Heart left ventricle (tissue), 16 donors: ENCODE results near the gene USP46. TPM values are rescaled to one million over a fixed set of nuclear protein-coding genes. Genes with fewer than 3 reads are reported as not detected.
A peak's percentile ranks its signal among the peaks of the same experiment; 100 is the strongest.

Experiments
- ATAC-seq, 4 donors: fragments of 200-7000 bp; cut with Tn5 transposase; one replicate each; pipeline ENCODE4 v1.9.1; 2020 to 2022; ENCODE audit warnings: moderate library complexity in 4 of 4, mild to moderate bottlenecking in 3 of 4, moderate number of reproducible peaks in 1 of 4
- DNase-seq, 5 donors: peaks; one replicate each; pipeline ENCODE4 v3.0.0-alpha.2; 2020
- H3K27ac ChIP-seq, 12 donors: fragments of 200-600 bp; sonication (generic) in 4 of 12; one replicate each; pipeline versions ENCODE4 v1.5.0 to v1.8.0; 2016 to 2022; ENCODE audit warnings: mild to moderate bottlenecking in 2 of 12
- H3K27me3 ChIP-seq, 9 donors: fragments of 200-600 bp; sonication (generic) in 2 of 9; one replicate each; pipeline versions ENCODE4 v1.5.1 to v1.8.0; 2016 to 2022; ENCODE audit warnings: mild to moderate bottlenecking in 3 of 9
- H3K36me3 ChIP-seq, 9 donors: fragments of 200-600 bp; sonication (generic) in 2 of 9; one replicate each; pipeline versions ENCODE4 v1.5.0 to v1.8.0; 2018 to 2022; ENCODE audit warnings: mild to moderate bottlenecking in 2 of 9
- H3K4me1 ChIP-seq, 12 donors: fragments of 200-600 bp; sonication (generic) in 4 of 12; one replicate each; pipeline versions ENCODE4 v1.5.0 to v1.8.0; 2016 to 2022; ENCODE audit warnings: mild to moderate bottlenecking in 3 of 12
- H3K4me3 ChIP-seq, 12 donors: fragments of 200-600 bp; sonication (generic) in 4 of 12; one replicate each; pipeline versions ENCODE4 v1.5.0 to v1.8.0; 2017 to 2022; ENCODE audit warnings: mild to moderate bottlenecking in 9 of 12, moderate library complexity in 4 of 12
- H3K9me3 ChIP-seq, 12 donors: fragments of 200-600 bp; sonication (generic) in 4 of 12; one replicate each; pipeline versions ENCODE4 v1.5.0 to v1.8.0; 2016 to 2022; ENCODE audit warnings: mild to moderate bottlenecking in 1 of 12
- CTCF ChIP-seq, 12 donors: fragments of 200-600 bp; sonication (generic) in 4 of 12; IDR thresholded peaks; one replicate each; pipeline versions ENCODE4 v1.5.0 to v1.8.0; 2018 to 2022; ENCODE audit warnings: antibody characterized with exemption in 12 of 12, mild to moderate bottlenecking in 5 of 12
- POLR2A ChIP-seq, 2 donors: fragments of 450-650 bp; IDR thresholded peaks; one replicate each; pipeline ENCODE4 v1.6.1; 2017; ENCODE audit warnings: antibody characterized with exemption in 2 of 2, mild to moderate bottlenecking in 2 of 2, moderate library complexity in 2 of 2
- WGBS, 4 donors: extraction: QIAGEN DNeasy Blood & Tissue Kit in 2 of 4; methylation state at CpG; one replicate each; pipeline versions ENCODE4 v1.1.5 to v1.1.7; 2013 to 2018; 5-methylcytosine and 5-hydroxymethylcytosine counted together
- intact Hi-C, 10 donors: fragments of 100-400 bp; cut with DNase I; formaldehyde crosslinking; loops; one replicate each; pipeline versions ENCODE4 v1.11.1 to v1.14.2; 2022
- polyA plus RNA-seq, 2 donors: library from polyadenylated mRNA; stranded (reverse); fragments of 200-250 nt; gene quantifications; one replicate each; pipeline ENCODE4 v1.2.3, GENCODE V29; 2013
- total RNA-seq, 9 donors: library from RNA; depleted of rRNA in 2 of 9; stranded (reverse); fragments of >200 nt in 2 of 9; fragmentation: NEBNext Ultra II Directional in 3 of 9; extraction: Animal tissue kit (Norgen Biotek cat#: 25700) in 3 of 9; gene quantifications; one replicate each; pipeline versions ENCODE4 v1.1.0 to v1.2.4, GENCODE V29; 2016 to 2023
- donor health status: ischemic (EF 13 %, LVEDD 7.1; RV severe dilation, severe dysfunction).
- donor health status: healthy with polysubstance abuse.
- donor health status: DM: no; HTN: yes; CAD: no.
- donor health status: DM: no; HTN: no; CAD: no.
- donor health status: ischemic (EF 25% LVEDD 6.9; RV normal size, moderate dysfunction).
- donor health status: ischemic (EF 25% LVEDD 5.7; RV mildly dilated, moderate dysfunction).
- donor health status: healthy.
- donor health status: DM: yes; HTN: yes; CAD: no.
- donor health status: ischemic (EF 35%, LVEDD 5.7; RV mildly dilated, moderate dysfunction).
- donor health status: nonischemic (EF 11% LVEDD 7.7; RV severe dilation, severe dysfunction).
- donor health status: DM: yes; HTN: yes; CAD: no.
- donor health status: PGD.
- donor health status: ischemic (EF 29% LVEDD 5.4; RV normal size, mild dysfunction).
- donor health status: nonischemic (EF 23%, LVEDD 6.1; RV moderate dilation, normal function).

USP46 gene
- total and polyA plus RNA-seq, 11 donors, result 6.1 to 111 (median 62.9) TPM

DNA sequence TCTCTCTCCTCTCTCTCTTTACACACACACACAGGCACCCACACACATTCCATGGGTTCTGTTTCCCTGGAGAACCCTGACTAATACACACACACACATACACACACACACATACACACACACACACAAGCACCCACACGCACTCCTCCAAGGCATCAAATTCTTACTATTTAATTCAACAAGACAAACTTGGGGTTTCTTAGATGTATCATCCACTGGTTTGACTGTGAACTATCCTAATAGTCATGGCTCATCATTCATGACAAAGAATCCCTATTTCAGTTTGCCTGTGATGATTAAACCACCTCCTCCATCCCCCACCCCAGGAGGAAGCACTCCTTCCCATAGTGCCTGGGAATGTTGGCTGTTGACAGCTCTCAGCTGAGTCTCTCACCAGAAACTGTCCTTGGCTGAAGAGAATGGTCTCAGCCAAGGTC is 98.2 kb downstream of the USP46 start:
- intact Hi-C loops, result no loop called here
- no peak overlapping the region for H3K4me3 ChIP-seq
- no peak for DNase-seq
- no peak overlapping the region for H3K27ac ChIP-seq
- peaks cover 0 to 12% (median 0%) of the 10 kb centered on the region in 12 donors for H3K4me1 ChIP-seq
- WGBS, 4 donors, result 72 to 89% (median 88%) methylated on average over 1 of the region's 1 CpG
- no peaks in the 10 kb centered on the region for H3K27me3 ChIP-seq
- no peaks in the 10 kb centered on the region for H3K36me3 ChIP-seq
- H3K9me3 ChIP-seq, result no peaks in the 10 kb centered on the region
- no peak for TF ChIP-seq POLR2A (IDR thresholded peaks at IDR 0.05)
- no peak for TF ChIP-seq CTCF (IDR thresholded peaks at IDR 0.05)
- peak in 2 of 4 donors; percentile 45 to 60 for ATAC-seq

DNA sequence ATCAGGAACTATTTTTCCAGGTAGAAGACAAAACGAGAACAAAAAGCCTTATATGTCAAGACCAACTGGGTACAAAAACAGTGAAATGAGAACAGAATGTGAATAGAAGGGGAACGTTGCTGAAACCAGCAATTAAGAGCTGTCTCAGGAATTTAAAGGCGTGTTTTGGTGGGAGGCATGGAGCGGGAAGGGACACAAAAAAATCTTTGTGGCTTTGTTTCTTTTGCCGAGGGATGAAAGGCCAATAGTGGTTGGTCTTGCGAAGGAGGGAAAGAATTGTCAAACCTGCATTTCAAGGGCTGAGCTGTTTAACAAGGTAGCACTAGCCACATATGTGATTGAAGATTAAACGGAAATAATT is 103.8 kb downstream of the USP46 start:
- no peak for ATAC-seq
- peak overlapping the region in 1 of 12 donors; percentile 3 for H3K27ac ChIP-seq
- 57 to 74% (median 68%) methylated on average over 7 of the region's 7 CpGs for WGBS, 4 donors

DNA sequence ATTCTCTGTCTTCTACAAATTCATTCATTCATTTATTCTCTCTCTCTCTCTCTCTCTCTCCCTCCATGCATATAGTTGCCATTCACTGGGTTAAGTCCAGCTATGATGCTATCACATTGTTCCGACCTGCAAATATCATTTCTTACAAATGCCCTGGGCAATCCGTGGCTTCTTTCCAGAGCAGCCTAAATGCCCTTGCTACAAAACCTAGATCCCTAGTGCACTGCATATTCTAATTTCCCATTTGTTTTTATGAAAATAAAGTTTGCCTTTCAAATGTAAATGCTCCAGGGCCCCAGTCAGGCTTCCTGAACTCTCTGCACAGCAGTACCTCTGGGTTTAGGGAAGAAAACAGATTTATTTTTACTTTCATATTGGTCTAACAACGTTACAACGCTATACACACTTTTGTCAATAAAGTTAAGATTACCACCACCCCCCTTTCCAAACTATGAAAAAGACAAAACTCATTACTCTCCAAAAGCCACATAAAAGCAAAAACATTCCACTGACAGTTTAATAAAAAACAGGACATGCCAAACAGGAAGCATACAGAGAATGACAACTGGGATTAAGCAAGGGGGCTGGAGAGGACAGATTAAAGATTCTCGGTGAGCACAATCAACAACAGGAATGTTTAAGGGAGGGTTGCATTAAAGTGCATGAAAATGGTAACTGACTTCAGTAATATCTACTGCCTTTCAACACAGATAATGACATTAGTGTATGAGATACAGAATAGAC is 104.3 kb downstream of the USP46 start:
- WGBS, 4 donors, result 22 to 27% (median 25%) methylated on average over 5 of the region's 5 CpGs
- TF ChIP-seq CTCF (IDR thresholded peaks at IDR 0.05) (no peak), POLR2A (IDR thresholded peaks at IDR 0.05) (no peak)
- no peaks in the 10 kb centered on the region for H3K27me3 ChIP-seq
- H3K4me1 ChIP-seq, result peaks cover 0 to 18% (median 3%) of the 10 kb centered on the region in 12 donors
- H3K27ac ChIP-seq, result peak overlapping the region in 2 of 12 donors; percentile 3 to 4
- no peaks in the 10 kb centered on the region for H3K36me3 ChIP-seq
- intact Hi-C loops, result loop anchor here in 5 of 10 donors (5.0 to 10.0 kb wide), 4 partner anchors 33 to 320 kb away; partner anchors contain the start of genes RASL11B (in 2 of the 5) and USP46 (in 1 of the 5)
- ATAC-seq (peak in 1 of 4 donors; percentile 26), DNase-seq (no peak)
- no peak overlapping the region for H3K4me3 ChIP-seq
- no peaks in the 10 kb centered on the region for H3K9me3 ChIP-seq

More for the DNA sequence above, 103.8 kb downstream of the USP46 start:
- no peak for DNase-seq
- no peak for TF ChIP-seq CTCF (IDR thresholded peaks at IDR 0.05)
- no peak for TF ChIP-seq POLR2A (IDR thresholded peaks at IDR 0.05)
- Histone ChIP-seq H3K27me3 (no peaks in the 10 kb centered on the region), H3K9me3 (no peaks in the 10 kb centered on the region), H3K36me3 (no peaks in the 10 kb centered on the region), H3K4me3 (no peak overlapping the region), H3K4me1 (peaks cover 0 to 20% (median 3%) of the 10 kb centered on the region in 12 donors)
- intact Hi-C loops, result loop anchor here in 4 of 10 donors (10.0 kb wide), 3 partner anchors 99 to 319 kb away; partner anchors contain the start of genes RASL11B (in 2 of the 4) and USP46 (in 1 of the 4)

DNA sequence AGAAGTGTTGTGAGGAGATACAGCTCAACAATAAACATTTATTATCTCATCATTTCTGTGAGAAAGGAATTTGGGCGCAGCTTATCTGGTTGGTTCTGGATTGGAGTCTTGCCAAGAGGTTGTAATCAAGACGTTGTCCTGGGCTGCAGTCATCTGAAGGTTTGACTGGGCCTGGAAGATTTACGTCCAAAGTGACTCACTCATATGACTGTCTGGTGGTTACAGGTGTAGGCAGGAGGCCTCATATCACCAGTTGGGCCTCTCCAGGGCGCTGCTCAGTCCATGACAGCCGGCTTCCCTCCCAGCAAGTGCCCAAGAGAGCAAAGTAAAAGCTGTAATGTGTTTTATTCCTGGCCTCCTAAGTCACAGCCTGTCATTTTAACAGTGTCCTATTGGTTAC is 106.3 kb downstream of the USP46 start:
- Histone ChIP-seq H3K36me3 (no peaks in the 10 kb centered on the region), H3K27ac (no peak overlapping the region), H3K9me3 (no peaks in the 10 kb centered on the region), H3K4me1 (peaks cover 0 to 23% (median 3%) of the 10 kb centered on the region in 12 donors), H3K27me3 (no peaks in the 10 kb centered on the region), H3K4me3 (no peak overlapping the region)
- no peak for ATAC-seq
- no peak for TF ChIP-seq POLR2A (IDR thresholded peaks at IDR 0.05)
- TF ChIP-seq CTCF (IDR thresholded peaks at IDR 0.05), result no peak
- WGBS, 4 donors, result 57 to 73% (median 68%) methylated on average over 4 to 5 of the region's 5 CpGs
- intact Hi-C loops, result loop anchor here in 5 of 10 donors (5.0 to 10.0 kb wide), 4 partner anchors 35 to 322 kb away; partner anchors contain the start of genes RASL11B (in 2 of the 5) and USP46 (in 1 of the 5)
- DNase-seq, result no peak
